Measurements from ENCODE around the gene PYGM.

GRCh38 chr11:64796757-64797541 is 37.2 kb upstream of the PYGM start:
- no peak for TF ChIP-seq YY1 (IDR thresholded peaks at IDR 0.05; ENCODE audit: insufficient read depth, insufficient read length)
- no peak for TF ChIP-seq ZNF274 (IDR thresholded peaks at IDR 0.05; ENCODE audit: low read depth, low read length)
